Tongue (tissue), 2 donors: ENCODE results near the gene EXOC6B. TPM values are rescaled to one million over a fixed set of nuclear protein-coding genes. Genes with fewer than 3 reads are reported as not detected.

Experiments
- DNase-seq: peaks from one replicate; pipeline ENCODE4 v3.0.0-alpha.2; 2015
- total RNA-seq: library from RNA; depleted of rRNA; stranded (reverse); fragments of >200 nt; gene quantifications from one replicate; pipeline ENCODE4 v1.2.3, GENCODE V29; 2014

The EXOC6B gene
- total RNA-seq, 1 donor from 2014 or later = 55.2 TPM

- DNase-seq = peak; percentile 73
Measured at GRCh38 chr2:72271766-72272641, 553.8 kb downstream of the EXOC6B start.

- no peak for DNase-seq
Measured at GRCh38 chr2:72271276-72271614, 554.6 kb downstream of the EXOC6B start.

- no peak for DNase-seq
Measured at GRCh38 chr2:72270556-72271275, 555.1 kb downstream of the EXOC6B start.

- peak; percentile 14 for DNase-seq
Measured at GRCh38 chr2:72263776-72264060, 562.1 kb downstream of the EXOC6B start.

GRCh38 chr2:72263043-72263775 is 562.6 kb downstream of the EXOC6B start:
- DNase-seq = peak; percentile 22

GRCh38 chr2:72261076-72261475 is 564.8 kb downstream of the EXOC6B start:
- DNase-seq = no peak

- DNase-seq = no peak
Measured at GRCh38 chr2:72255540-72255939, 570.3 kb downstream of the EXOC6B start.

- no peak for DNase-seq
Measured at GRCh38 chr2:72254831-72255451, 570.9 kb downstream of the EXOC6B start.

- DNase-seq = no peak
Measured at GRCh38 chr2:72238311-72238710, 587.5 kb downstream of the EXOC6B start.

- DNase-seq = no peak
Measured at GRCh38 chr2:72237549-72237948, 588.3 kb downstream of the EXOC6B start.

GRCh38 chr2:72236445-72237067 is 589.3 kb downstream of the EXOC6B start:
- peak; percentile 14 for DNase-seq

GRCh38 chr2:72235497-72236415 is 590.1 kb downstream of the EXOC6B start:
- DNase-seq = no peak

GRCh38 chr2:72233211-72233610 is 592.6 kb downstream of the EXOC6B start:
- no peak for DNase-seq

- peak; percentile 26 for DNase-seq
Measured at GRCh38 chr2:72222829-72223564, 602.8 kb downstream of the EXOC6B start.

GRCh38 chr2:72220170-72220569 is 605.7 kb downstream of the EXOC6B start:
- DNase-seq = no peak

GRCh38 chr2:72214429-72215143 is 611.2 kb downstream of the EXOC6B start:
- peak; percentile 15 for DNase-seq

GRCh38 chr2:72212486-72212855 is 613.4 kb downstream of the EXOC6B start:
- no peak for DNase-seq

GRCh38 chr2:72211777-72212485 is 613.9 kb downstream of the EXOC6B start:
- no peak for DNase-seq

- DNase-seq = no peak
Measured at GRCh38 chr2:72211350-72211749, 614.5 kb downstream of the EXOC6B start.
